NCI-H1092 (cell line): ENCODE data around the gene LRCH4.
A peak's percentile ranks its signal among the peaks of the same experiment; 100 is the strongest.

Experiments used
- DNase-seq: peaks from one replicate; lab custom pipeline; 2025; lab: John Stamatoyannopoulos, UW

Gene LRCH4, protein sequence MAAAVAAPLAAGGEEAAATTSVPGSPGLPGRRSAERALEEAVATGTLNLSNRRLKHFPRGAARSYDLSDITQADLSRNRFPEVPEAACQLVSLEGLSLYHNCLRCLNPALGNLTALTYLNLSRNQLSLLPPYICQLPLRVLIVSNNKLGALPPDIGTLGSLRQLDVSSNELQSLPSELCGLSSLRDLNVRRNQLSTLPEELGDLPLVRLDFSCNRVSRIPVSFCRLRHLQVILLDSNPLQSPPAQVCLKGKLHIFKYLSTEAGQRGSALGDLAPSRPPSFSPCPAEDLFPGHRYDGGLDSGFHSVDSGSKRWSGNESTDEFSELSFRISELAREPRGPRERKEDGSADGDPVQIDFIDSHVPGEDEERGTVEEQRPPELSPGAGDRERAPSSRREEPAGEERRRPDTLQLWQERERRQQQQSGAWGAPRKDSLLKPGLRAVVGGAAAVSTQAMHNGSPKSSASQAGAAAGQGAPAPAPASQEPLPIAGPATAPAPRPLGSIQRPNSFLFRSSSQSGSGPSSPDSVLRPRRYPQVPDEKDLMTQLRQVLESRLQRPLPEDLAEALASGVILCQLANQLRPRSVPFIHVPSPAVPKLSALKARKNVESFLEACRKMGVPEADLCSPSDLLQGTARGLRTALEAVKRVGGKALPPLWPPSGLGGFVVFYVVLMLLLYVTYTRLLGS

DNA sequence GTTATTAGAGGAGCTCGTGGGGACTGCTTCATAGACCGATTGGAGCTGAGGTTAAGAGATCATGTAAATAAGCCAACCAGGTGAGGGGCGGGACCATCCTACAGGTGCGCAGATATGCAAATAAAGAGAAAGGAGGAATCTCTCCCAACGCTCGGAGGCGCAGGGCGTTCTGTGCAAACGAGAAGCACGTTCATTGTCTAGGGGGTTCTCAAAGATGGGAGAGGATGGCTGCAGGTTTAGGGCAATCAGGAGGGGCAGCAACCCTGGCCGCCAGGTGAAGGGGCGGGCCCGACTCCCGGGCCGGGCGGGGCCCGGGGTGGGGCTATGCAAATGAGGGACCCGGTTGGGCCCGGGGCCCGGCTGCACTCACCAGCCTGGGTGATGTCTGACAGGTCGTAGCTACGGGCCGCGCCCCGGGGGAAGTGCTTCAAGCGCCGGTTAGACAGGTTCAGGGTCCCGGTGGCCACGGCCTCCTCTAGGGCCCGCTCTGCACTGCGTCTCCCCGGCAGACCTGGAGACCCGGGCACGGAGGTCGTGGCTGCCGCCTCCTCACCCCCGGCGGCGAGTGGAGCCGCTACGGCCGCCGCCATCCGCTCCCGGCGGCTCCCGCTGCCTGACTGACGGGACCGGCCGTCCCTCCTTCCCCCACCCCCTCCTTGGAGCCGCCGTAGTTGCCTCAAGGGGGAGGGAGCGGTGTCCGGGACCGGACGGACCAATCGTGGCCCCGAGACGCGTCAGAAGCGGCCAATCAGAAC, at the start of gene LRCH4:
Gene LRCH4, minus strand, starts transcription at position 619 of the 755 bp plus-strand sequence. Its CDS starts 29 bp downstream, at position 590.
- no peak for DNase-seq

DNA sequence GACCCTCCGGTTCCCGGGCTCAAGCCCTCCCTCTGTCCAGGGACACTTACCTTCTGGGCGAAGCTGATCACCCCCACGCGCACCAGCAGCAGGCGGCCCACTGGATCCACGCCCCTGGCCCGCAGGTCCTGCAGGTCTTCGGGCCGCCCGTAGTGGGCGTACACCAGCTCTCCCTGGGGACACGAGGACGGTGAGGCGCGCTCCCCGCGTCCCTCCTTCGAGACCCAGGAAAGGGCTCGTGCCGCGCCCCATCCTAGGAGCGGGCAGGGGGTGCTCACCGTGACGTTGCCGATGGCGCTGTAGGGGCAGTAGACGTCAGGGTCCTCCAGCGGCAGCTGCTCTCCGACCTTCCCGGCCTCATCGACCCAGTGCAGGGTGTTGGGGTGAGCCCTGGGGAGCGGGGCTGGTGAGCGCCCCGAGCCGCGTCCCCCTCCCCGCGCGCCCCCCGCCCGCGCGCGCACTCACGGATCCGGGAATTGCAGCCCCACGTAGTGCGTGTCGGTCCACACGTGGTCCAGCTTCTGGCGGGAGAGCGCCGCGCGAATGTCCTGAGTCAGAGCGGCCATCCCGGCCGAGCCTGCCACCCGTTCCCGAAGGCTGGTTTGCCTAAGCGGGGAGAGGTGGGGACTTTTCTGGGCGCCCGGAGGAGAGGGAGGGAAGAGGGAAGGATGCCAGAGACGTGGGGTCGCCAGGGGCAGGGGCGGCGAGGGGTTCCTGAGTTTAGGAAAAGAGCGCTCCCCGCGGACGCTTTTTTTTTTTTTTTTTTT, 47.2 kb upstream of the LRCH4 start:
- DNase-seq = peak; percentile 51

DNA sequence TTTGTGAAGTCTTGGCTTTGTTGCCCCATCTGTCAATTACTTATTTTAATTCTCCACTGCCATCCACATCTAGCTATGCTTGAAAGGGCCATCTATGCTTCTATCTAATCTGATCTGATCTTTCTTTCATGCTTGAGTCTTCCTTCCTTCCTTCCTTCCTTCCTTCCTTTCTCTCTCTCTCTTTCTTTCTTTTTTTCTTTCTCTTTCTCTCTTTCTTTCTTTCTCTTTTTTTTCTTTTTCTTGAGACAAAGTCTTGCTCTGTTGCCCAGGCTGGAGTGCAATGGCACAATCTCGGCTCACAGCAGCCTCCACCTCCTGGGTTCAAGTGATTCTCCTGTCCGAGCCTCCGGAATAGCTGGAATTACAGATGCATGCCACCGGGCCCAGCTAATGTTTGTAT, 44.1 kb upstream of the LRCH4 start:
- DNase-seq = no peak

DNA sequence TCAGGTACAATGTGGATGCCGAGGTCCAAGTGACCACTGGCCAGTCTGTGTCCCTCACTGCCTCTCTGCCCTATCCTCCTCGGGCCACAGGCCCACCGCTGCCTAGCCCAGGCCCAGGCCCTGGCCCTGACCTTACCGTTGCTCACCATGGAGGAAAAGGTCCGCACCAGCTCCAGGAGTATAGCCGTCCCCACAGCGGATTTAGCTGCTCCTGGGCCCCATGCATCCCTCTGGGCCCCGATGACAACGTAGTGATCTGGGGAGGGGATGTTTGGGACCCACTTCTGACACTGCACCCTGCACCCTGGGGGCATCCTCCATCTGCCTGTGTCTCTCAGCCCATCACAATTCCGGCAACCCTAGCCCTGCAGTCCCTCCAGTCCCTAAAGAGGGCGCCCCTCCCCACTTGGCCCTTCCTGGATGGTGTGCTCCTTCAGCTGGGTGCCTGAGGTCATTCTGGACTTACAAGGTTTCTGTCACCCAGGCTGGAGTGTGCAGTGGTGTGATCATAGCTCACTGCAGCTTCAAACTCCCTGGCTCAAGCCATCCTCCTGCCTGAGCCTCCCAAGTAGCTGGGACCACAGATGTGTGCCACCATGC, 43.3 kb upstream of the LRCH4 start:
- no peak for DNase-seq

DNA sequence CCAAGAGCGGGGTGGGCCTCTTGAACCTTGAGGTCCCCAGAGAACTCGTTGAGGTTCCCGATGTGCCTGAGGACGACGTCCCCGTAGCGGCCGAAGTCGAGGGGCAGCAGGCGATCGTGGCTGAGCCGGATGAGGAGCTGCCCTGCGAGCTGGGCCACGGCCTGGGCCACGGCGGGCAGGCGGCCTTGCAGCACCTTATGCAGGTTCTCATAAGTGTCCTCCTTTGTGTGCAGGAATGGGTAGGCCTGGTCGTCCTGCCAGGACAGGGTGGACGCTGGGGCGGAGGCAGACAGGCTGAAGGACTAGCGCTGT, 41.3 kb upstream of the LRCH4 start:
- no peak for DNase-seq

DNA sequence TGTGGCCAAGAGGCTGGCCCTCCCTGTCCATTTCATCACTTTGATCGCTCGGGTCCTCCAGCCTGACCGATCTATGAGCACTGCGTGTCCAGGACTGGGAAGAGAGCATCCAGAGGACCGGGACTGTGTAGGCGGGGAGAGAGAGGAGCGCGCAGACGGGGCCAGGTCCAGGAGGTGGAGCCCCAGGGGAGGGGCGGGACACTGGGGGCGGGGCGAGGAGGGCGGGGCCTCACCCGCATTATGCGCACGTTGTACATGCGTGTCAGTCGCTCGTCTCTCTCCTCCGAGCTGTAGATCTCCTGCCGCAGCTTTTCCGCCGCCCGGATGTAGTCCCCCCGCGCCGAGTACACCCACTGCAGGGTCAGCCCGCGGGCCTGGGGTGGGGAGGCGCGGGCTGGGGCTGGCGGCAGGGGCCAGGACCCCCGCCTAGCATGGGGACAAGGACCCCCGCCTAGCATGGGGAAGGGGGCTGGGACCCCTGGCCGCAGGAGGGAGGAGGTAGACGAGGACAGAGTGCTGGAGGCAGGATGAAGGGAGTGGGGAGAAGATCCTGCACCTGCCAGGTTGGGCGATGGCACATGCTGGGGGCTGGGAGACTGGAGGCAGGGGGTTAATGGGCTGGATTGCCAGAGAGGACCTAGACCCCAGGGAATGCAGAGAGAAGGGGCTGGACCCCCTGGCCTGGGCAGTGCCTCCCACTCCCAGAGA, 40.8 kb upstream of the LRCH4 start:
- DNase-seq = peak; percentile 66

DNA sequence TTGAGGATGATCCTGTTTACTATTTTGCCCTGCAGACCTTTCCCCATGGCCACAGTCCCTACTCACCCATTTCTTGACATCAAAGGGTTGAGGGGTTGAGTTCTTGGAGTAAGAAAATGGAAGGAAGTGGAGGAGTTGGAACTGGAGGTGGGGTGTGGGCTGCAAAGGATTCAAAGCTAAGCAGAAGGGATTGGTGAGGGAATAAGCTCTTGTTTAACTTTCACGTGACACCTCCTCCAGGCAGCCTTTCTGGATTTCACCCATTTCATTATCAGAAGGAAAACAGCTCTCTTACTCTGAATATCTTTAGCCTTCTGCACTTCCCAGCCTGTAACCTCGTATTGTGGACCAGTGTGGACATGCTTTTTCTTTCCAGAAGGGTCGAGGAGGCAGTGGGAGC, 40.1 kb upstream of the LRCH4 start:
- no peak for DNase-seq

DNA sequence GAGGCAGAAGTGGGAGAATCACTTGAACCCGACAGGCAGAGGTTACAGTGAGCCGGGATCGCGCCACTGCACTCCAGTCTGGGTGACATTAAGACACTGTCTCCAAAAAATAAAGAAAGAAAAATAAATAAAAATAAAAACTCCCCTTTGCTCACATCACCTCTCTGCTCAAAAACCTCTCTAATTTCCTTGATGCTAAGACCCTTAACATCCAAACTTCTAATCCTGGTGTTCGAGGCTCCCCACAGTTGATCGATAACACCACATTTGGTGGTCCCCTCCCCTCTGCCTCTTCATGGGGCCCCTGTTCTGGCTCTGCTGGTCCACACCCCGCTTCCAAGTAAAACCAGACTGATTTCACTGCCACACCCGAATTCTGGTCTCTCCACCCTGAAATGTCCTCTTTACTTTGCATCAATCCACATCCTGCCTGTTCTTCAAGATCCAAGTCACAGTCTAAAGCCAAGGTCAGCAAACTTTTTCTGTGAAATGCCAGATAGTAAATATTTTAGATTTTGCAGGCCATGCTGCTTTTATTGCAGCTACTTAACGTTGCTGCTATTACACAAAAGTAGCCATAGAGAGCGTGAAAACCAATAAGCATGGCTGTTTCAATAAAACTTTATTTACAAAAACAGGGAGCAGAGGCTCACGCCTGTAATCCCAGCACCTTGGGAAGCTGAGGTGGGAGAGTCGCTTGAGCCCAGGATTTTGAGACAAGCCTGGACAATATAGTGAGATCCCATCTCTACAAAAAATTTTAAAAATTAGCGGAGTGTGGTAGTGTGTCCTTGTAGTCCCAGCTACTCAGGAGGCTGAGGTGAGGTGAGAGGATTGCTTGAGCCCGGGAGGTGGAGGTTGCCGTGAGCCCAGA, 38.3 kb upstream of the LRCH4 start:
- no peak for DNase-seq

DNA sequence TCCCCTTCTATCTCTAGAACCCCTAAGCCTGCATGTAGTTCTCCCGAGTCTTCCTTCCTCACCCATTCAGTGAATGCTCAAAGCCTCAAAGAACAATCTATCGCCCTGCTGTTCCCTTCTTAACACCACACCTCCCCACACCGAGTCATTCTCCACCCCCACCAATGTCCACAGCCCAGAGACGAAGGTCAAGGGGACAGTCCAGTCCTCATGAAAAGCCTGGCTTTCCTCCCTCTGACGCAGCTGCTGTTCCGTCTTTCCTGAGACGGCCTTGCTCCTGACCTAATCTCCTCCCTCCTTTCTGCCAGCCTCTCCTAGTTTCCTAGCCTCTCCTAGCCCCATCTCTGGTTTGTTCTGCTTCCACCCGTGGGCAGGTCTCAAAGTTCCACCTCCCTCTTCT, 35.6 kb upstream of the LRCH4 start:
- no peak for DNase-seq

DNA sequence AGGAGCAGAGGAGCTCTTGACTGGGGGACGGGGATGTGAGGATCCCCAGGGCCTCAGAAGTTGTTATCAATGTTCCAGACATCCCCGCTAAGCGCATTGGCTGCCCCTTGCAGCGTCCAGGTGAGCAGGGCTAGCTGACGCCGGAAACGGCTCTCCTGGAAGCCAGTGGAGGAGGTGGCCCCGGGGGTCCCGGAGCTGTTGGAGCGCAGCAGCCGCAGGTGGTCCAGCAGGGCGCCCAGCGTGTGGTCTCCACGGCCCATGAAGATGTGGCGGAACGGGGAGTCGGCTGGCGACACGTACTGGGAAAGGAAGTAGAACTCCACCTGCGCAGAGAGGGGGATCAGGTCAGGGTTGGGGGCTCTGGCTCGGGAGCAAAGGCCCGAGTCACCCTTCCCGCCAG, 34.9 kb upstream of the LRCH4 start:
- DNase-seq = no peak

DNA sequence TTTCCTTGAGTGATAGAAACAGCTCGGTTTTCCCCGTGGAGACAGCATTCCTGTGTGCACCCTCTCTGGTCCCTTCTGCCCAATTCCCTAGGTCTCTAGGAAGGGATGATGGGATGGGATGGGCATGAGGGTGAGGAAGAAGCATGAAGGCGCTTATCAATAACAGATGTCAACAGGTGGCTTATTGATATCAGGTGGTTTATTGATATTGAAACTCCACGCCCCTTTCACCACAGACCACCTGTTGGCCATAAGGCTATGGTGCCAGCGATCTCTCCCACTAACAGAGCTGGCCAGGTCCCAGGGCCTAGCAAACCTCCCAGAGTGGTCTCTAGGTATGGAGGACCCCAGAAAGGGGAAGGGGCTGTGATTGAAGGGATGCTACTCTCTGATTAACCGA, 34.3 kb upstream of the LRCH4 start:
- DNase-seq = no peak

DNA sequence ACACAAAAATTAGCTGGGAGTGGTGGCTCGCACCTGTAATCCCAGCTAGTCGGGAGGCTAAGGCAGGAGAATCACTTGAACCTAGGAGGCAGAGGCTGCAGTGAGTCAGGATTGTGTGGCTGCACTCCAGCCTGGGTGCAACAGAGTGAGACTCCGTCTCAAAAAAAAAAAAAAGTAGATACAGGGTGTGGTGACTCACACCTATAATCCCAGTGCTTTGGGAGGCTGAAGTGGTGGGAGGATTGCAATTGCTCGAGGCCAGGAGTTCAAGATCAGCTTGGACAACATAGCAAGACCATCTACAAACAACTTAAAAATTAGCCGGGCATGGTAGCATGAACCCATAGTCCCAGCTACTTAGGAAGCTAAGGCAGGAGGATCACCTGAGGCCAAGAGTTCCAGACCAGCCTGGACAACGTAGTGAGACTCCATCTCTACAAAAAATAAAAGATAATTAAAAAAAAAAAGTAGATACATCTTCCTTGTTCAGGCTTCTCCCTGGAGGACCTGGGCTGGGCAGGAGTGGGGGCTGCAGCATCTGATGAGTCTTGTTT, 28.5 kb upstream of the LRCH4 start:
- DNase-seq = no peak

DNA sequence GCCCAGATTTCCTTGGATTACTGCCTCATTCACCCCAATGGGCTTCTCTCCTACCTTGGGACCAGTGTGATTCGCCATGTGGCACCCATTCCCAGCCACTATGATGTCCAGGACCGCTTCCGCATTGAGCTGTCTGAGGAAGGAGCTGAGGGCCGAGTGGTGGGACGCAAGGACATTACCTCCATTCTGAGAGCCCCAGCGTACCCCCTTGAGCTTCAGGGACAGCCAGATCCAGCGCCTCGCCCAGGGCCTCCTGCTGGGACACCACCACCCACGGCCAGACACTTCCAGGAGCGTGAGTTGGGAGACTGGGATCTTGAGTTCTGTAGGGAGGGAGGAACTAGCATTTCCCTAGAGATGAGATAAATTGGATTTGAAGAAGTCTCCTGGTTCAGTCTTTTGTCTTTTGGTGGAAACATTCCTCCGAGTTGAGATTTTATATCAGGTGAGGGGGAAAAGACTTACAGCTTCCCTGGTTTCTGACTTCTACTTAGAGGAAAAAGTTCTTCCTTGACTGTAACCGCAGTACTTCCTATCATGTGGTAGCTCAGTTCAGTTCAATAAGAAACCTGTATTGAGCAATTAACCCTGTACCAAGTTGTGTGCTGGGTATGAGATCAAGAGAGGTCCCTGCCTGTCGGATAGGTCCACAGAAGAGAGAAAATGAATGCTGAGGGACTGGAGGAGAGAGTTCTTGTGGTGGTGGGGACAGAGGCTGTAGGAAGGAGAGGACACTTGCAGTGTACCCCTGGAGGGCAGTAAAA, 27.7 kb upstream of the LRCH4 start:
- DNase-seq = no peak

DNA sequence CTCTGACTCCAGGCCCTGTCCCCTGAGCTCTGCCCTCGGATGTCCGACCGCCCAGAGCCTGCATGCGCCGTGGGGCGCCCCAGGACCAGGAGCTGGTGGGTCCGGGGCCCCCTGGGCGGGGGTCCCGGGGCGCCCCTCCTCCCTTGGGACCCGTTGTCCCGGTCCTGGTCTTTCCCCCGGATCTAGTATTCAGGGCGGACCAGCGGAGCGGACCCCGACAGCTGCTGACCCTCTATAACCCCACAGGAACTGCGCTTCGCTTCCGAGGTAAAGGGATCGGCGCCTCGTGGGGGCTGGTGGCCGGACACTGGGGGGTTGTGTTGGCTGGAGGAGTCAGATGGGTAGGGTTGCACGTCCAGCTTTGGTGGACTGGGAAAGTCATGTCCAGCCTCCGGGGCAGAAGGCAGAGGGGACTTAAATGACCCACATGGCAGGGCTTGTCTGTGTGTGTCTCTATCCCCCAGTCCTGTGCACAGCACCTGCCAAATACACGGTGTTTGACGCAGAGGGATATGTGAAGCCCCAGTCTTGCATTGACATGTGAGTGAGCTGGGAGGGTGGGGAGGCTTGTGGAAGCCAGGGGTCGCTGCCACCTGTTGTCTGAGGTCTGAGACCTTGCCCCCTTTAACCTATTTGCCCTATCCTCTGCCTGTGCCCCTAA, 26.9 kb upstream of the LRCH4 start:
- DNase-seq = no peak

DNA sequence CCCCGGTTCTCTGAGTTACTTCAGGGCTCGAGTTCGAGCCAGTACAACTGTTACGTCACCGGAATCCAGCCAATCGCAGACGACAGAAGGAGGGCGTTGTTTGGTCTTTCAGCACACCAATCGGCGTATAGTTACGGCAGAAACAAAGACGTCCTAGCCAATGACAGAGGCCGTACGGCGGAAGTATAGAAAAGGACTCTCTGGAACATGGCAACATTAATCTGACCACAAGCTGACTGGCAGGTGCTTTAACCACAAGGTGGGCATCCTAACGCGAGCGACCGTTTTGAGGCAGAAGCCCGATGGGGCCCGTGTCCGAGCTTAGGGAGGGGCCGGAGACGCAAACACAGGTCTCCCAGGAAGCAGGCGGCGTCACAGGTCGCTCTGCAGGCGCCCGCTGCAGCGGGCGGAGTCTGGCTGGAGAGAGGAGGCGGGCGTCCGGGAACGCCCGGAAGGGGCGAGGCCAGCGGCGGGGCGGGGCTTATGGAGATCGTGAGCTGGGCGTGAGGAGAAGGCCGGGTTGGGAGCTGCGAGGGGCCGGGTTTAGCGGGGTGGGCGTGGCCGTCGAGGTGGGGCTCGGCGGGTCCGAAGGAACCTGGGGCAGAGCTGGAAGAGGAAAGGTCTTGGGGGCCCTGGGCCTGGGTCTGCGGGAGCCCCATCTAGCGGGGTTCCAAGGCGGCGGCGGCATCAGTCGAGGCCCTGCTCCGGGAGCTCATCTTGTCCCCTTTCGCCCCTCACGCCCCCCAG, 26.2 kb upstream of the LRCH4 start, which contains the start of gene MOSPD3:
Gene MOSPD3, plus strand, starts transcription at position 558 of the 747 bp plus-strand sequence. CDS start 252 bp downstream, outside the sequence.
- peak; percentile 100 for DNase-seq

DNA sequence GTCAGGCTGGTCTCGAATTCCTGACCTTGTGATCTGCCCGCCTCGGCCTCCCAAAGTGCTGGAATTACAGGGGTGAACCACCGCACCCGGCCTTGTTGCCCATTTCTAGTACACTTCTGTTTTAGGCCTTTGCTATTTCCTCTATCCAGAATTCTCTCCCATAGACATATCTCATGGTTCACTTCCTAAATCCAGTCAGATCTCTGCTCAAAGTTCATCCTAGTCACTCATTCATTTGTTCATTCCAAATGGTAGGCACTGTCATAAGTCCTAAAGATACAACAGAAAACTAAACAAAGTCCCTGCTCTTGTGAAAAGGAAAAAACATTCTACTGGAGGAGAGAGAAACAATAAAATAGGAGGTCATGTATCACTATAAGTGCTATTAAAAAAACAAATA, 24.0 kb upstream of the LRCH4 start:
- no peak for DNase-seq

DNA sequence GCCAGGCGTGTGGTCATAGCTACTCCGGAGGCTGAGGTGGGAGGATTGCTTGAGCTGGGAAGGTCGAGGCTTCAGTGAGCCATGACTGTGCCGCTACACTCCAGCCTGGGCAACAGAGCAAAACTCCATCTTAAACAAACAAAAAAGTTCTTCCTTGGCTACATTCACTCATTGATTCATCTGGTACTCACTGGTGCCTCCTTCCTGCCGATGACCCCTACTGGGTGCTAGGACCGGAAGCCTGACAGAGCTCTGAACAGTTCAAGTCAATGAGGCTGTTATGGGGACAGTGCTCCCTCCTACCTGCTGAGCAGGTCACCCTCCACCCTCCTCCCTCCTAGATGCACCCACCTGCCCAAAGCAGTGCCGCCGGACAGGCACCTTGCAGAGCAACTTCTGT, 21.2 kb upstream of the LRCH4 start:
- DNase-seq = no peak

DNA sequence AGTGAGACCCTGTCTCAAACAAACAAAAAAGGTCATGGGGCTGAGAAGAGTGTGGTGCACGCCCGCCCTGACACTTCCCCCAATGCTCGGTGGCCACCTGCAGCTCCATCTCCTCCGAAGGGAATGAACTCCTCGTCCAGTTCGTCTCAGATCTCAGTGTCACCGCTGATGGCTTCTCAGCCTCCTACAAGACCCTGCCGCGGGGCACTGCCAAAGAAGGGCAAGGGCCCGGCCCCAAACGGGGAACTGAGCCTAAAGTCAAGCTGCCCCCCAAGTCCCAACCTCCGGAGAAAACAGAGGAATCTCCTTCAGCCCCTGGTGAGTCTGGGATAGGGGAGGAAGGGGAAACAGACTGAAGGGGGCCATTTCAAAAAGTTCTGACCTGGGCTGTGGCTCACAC, 20.4 kb upstream of the LRCH4 start:
- DNase-seq = no peak
